Hematopoietic multipotent progenitor cell treated with erythropoietin and hydrocortisone succinate and interleukin-3 and kit ligand, for 6 days (in vitro differentiated cells): ENCODE results near the gene CXCR4.
"Not testable (repeated sequence)": the region's sequence is repeated elsewhere in the genome, so short reads cannot be mapped to it uniquely, and the experiment has no call there.

Experiments
- DNase-seq: peaks from one replicate; pipeline ENCODE4 v3.0.0-alpha.2; 2015

Gene CXCR4

GRCh38 chr2:136071887-136072286 lies 46.1 kb downstream of the CXCR4 start:
- DNase-seq = not testable (repeated sequence)

GRCh38 chr2:136070913-136071312 lies 47.0 kb downstream of the CXCR4 start:
- no peak for DNase-seq

- no peak for DNase-seq
Measured at GRCh38 chr2:136069773-136070172, 48.2 kb downstream of the CXCR4 start.

GRCh38 chr2:136068581-136069227 lies 49.2 kb downstream of the CXCR4 start:
- no peak for DNase-seq

- DNase-seq = no peak
Measured at GRCh38 chr2:136067897-136068580, 49.9 kb downstream of the CXCR4 start.

- no peak for DNase-seq
Measured at GRCh38 chr2:136067459-136067858, 50.5 kb downstream of the CXCR4 start.

GRCh38 chr2:136065907-136066306 lies 52.0 kb downstream of the CXCR4 start:
- no peak for DNase-seq

- DNase-seq = no peak
Measured at GRCh38 chr2:136065384-136065783, 52.6 kb downstream of the CXCR4 start.
